Measurements from ENCODE around the gene PSG1. TPM values are rescaled to one million over a fixed set of nuclear protein-coding genes. Genes with fewer than 3 reads are reported as not detected.
"Not testable (repeated sequence)": the region's sequence is repeated elsewhere in the genome, so short reads cannot be mapped to it uniquely, and the experiment has no call there.

PSG1 gene
- total RNA-seq, 1 experiment from 2014 or later = not detected

GRCh38 chr19:42926781-42927180 lies 47.3 kb upstream of the PSG1 start (continued):
- TF ChIP-seq, protein P1, sequence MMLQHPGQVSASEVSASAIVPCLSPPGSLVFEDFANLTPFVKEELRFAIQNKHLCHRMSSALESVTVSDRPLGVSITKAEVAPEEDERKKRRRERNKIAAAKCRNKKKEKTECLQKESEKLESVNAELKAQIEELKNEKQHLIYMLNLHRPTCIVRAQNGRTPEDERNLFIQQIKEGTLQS (IDR thresholded peaks at IDR 0.05) = no peak
- TF ChIP-seq YY1 (IDR thresholded peaks at IDR 0.05; ENCODE audit: extremely low read depth, insufficient replicate concordance, low read depth, low read length) = no peak
- no peak for TF ChIP-seq RAD21 (IDR thresholded peaks at IDR 0.05; ENCODE audit: low read depth)

DNA sequence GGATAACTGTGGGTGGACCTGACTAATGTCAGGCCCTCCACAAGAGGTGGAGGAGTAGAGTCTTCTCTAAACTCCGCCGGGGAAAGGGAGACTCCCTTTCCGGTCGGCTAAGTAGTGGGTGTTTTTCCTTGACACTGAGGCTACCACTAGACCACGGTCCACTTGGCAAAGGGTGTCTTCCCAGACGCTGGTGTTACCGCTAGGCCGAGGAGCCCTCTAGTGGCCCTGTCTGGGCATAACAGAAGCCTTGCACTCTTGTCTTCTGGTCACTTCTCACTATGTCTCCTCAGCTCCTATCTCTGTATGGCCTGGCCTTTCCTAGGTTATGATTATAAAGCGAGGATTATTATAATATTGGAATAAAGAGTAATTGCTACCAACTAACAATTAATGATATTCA lies 43.6 kb upstream of the PSG1 start:
- H3K4me2 ChIP-seq (ENCODE audit: low read length); BruUV-seq (replicated peaks); H3K9me3 ChIP-seq (ENCODE audit: control insufficient read depth in 1 of 2, insufficient read depth in 1 of 2, low read depth in 1 of 2, low read length in 2 of 2); H3K4me3 ChIP-seq (replicated peaks in 1 of 2; ENCODE audit: low read depth in 1 of 2, low read length in 2 of 2); H3K9ac ChIP-seq (ENCODE audit: low read length); RAD21 ChIA-PET (ENCODE audit: low non-redundant PET in 1 of 2, low total read pairs in 2 of 2, uncharacterized antibody in 2 of 2, unreplicated experiment in 2 of 2); H3K79me2 ChIP-seq (ENCODE audit: insufficient read depth, low read length); H3K27ac ChIP-seq (ENCODE audit: low read depth, low read length); H3K36me3 ChIP-seq (ENCODE audit: control insufficient read depth in 1 of 2, insufficient read depth in 2 of 2, low read length in 2 of 2); POLR2A ChIA-PET; H3K9me2 ChIP-seq (ENCODE audit: insufficient read depth); CTCF ChIA-PET; intact Hi-C loops (cut with micrococcal nuclease); H4K20me1 ChIP-seq (ENCODE audit: insufficient read depth); H3K27me3 ChIP-seq (ENCODE audit: insufficient read depth, low read length); H3K4me1 ChIP-seq (ENCODE audit: control insufficient read depth in 1 of 2, insufficient read depth in 2 of 2, low read length in 2 of 2): not testable (repeated sequence)
- ATAC-seq (peak; percentile 40; the same call in 1 of the 2 replicates), DNase-seq (ENCODE audit: low read depth, low spot score) (peak; percentile 49)
- peak overlapping the region; percentile 79 for H2AFZ ChIP-seq (ENCODE audit: low read depth, low read length, poor library complexity, severe bottlenecking)
- peak; percentile 45 to 85 (median 69); a peak in 5 of 6 replicates for TF ChIP-seq CTCF (IDR thresholded peaks at IDR 0.05 in 2 of 3, conservative IDR thresholded peaks at IDR 0.05 in 1 of 3; ENCODE audit: borderline replicate concordance in 1 of 3, insufficient read depth in 1 of 3, low read depth in 2 of 3, low read length in 2 of 3)
- TF ChIP-seq RAD21 (IDR thresholded peaks at IDR 0.05; ENCODE audit: low read depth) = peak; percentile 43; the same call in 1 of the 2 replicates

DNA sequence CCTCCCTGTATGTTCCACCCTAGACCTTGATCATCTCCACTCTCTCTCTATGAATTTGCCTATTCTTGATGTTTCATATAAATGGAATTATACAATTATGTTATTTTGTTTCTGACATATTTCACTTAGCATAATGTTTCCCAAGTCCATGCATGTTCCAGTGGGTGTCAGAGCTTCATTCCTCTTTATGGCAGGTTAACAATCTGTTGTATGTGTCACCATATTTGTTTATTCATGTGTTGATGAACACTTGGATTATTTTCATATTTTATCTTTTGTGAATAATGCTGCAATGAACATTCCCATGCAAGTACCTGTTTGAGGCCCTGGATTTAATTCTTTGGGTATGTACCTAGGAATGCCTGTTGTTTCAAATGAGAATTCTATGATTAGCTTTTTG lies 41.5 kb upstream of the PSG1 start:
- H3K4me3 ChIP-seq (replicated peaks in 1 of 2; ENCODE audit: low read depth in 1 of 2, low read length in 2 of 2); H3K9me3 ChIP-seq (ENCODE audit: control insufficient read depth in 1 of 2, insufficient read depth in 1 of 2, low read depth in 1 of 2, low read length in 2 of 2); H3K27ac ChIP-seq (ENCODE audit: low read depth, low read length); DNase-seq (ENCODE audit: low read depth, low spot score); H3K4me2 ChIP-seq (ENCODE audit: low read length); H3K79me2 ChIP-seq (ENCODE audit: insufficient read depth, low read length); H4K20me1 ChIP-seq (ENCODE audit: insufficient read depth); RAD21 ChIA-PET (ENCODE audit: low non-redundant PET in 1 of 2, low total read pairs in 2 of 2, uncharacterized antibody in 2 of 2, unreplicated experiment in 2 of 2); POLR2A ChIA-PET; H3K9ac ChIP-seq (ENCODE audit: low read length); H3K27me3 ChIP-seq (ENCODE audit: insufficient read depth, low read length); intact Hi-C loops (cut with micrococcal nuclease); ATAC-seq; H3K9me2 ChIP-seq (ENCODE audit: insufficient read depth); H2AFZ ChIP-seq (ENCODE audit: low read depth, low read length, poor library complexity, severe bottlenecking); BruUV-seq (replicated peaks); H3K4me1 ChIP-seq (ENCODE audit: control insufficient read depth in 1 of 2, insufficient read depth in 2 of 2, low read length in 2 of 2); H3K36me3 ChIP-seq (ENCODE audit: control insufficient read depth in 1 of 2, insufficient read depth in 2 of 2, low read length in 2 of 2): not testable (repeated sequence)
- CTCF ChIA-PET = interaction anchor here (1.9 kb wide), 1 partner anchor 36 kb away, joined by 5 read pairs; no protein-coding TSS in a partner anchor

Data from HCT116 (cell line).